ENCODE data around the gene BCHE.

Gene BCHE

GRCh38 chr3:165837058-165837525 is at the start of gene BCHE:
Gene BCHE, minus strand, starts transcription at chr3:165837423. Its CDS starts 6,390 bp downstream, at chr3:165831033.
- DNase-seq (ENCODE audit: low read depth), result no peak

DNA sequence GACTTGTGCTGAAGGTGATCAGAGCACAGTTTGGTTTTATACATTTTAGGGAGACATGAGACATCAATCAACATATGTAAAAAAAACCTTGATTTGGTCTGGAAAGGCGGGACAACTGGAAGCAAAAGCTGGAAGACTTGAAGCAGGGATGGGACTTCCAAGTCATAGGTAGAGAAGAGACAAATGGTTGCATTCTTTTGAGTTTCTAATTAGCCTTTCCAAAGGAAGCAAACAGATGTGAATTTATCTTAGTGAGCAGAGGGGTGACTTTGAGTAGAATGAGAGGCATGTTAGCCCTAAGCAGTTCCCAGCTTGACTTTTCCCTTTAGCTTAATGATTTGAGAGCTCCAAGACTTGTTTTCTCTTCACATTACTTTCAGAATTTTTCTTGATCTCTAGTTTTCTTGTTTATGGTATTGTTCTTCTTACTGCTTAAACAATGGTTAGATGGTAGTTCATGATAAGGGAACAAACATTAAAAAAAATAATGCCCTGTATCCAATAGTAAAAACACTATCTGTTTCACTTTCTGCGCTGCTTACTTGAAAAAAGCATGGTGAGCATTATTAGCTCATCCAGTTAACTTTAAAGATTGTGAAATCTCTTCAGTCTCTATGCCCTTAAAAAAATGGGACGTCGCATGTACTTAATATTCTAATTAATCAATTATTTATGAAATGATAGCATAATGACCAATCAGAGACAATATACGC is 48.5 kb upstream of the BCHE start:
- no peak for DNase-seq (ENCODE audit: low read depth)

DNA sequence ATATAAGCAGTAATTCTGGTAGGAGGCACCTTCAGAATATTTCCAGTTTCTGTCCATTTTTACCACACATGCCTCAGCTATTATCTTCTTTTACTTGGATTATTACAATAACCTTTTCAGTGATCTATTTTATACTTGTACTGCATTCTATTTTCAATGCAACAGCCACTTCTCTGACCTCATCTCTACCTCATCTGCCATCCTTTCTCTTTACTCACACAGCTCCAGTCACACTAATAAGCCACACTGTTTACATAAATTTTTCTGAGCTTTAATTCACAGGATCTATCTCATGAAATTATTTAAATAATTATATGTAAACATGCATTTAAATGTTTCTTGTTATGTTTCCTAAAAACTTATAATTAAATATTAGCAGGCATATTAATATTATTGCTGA is 47.3 kb upstream of the BCHE start:
- DNase-seq (ENCODE audit: low read depth), result no peak

GRCh38 chr3:165883863-165884478 is 46.7 kb upstream of the BCHE start:
- DNase-seq (ENCODE audit: low read depth), result no peak

GRCh38 chr3:165883117-165883516 is 45.9 kb upstream of the BCHE start:
- DNase-seq (ENCODE audit: low read depth), result no peak

- DNase-seq (ENCODE audit: low read depth), result no peak
These were observed 38.4 kb upstream of the BCHE start for GRCh38 chr3:165875644-165876043.

GRCh38 chr3:165874663-165875489 is 37.7 kb upstream of the BCHE start:
- DNase-seq (ENCODE audit: low read depth), result no peak

GRCh38 chr3:165868088-165868487 is 30.9 kb upstream of the BCHE start:
- DNase-seq (ENCODE audit: low read depth), result no peak

GRCh38 chr3:165859061-165859460 is 21.8 kb upstream of the BCHE start:
- DNase-seq (ENCODE audit: low read depth), result no peak

DNA sequence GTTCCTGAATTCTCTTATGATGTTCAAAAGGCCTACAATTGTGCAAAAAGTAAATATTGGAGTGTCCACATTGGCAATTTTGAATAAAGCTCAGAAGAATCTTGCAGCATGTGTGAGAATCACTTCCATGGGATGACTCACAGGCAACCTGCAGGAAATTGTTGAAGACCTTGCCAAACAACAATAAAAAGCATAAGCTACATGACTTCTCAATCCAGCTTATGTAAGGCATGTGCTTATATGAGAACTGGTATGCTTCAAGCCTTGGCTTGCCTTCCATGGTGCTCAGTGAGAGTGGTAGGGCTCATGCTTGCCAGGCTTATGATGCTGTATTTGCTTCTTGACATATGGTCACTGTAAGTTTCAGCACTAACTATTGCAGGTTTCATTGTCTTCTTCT is 18.4 kb upstream of the BCHE start:
- no peak for DNase-seq (ENCODE audit: low read depth)

GRCh38 chr3:165854696-165855095 is 17.5 kb upstream of the BCHE start:
- no peak for DNase-seq (ENCODE audit: low read depth)

GRCh38 chr3:165852711-165853110 is 15.5 kb upstream of the BCHE start:
- no peak for DNase-seq (ENCODE audit: low read depth)

- DNase-seq (ENCODE audit: low read depth), result no peak
These were observed 15.0 kb upstream of the BCHE start for GRCh38 chr3:165852191-165852590.

DNA sequence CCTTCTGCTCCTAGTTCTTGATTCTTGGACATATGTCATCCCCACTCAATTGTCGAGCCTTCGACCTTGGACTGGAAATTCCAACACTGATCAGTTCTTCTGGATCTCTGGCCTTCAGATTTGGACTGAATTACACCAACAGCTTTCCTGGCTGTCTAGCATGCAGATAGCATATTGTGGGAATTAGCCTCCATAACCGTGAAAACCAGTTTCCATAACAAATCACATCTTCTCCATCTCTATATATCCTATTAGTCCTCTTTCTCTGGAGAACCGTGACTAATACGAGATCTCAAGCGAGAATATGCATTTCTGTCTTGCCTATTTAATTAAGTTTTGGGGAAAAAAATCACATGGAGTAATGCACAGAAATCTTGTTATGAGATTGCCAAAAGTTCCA is 8.8 kb upstream of the BCHE start:
- no peak for DNase-seq (ENCODE audit: low read depth)

DNA sequence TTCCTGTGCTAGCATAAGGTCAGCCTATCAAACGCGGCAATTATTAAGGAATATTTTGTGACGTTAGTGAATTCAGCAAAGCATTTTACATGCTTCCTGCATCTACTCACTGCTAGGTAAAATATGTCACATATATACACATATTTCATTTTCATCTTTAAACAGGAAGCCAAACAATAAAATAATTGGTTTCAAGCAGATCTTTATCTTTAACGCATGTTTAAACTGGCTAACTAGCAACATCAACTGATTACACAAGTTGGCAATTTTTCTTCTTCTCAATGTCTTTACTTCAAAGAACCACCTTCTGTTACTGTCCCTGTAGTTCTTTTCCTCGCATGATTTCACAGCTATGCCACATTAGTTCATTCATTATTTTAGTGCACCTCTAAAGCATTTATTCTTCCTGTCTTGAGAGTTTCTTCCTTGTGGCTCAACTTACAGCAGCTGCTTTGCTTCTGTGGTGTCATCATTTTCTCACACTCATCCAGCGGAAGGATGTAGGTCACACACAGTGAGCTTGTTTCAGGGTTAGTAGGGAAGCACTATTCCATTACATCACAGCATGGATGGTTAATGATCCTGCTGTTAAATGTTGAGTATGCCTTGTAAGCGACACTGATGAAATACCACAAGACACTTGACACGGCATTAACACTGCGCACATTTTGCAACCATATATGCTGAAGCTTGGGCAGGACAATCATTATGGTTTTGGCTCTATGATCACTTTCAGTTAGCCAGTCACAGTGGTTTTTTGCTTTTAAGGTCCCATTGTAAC is 2.3 kb upstream of the BCHE start:
- DNase-seq (ENCODE audit: low read depth), result no peak

DNA sequence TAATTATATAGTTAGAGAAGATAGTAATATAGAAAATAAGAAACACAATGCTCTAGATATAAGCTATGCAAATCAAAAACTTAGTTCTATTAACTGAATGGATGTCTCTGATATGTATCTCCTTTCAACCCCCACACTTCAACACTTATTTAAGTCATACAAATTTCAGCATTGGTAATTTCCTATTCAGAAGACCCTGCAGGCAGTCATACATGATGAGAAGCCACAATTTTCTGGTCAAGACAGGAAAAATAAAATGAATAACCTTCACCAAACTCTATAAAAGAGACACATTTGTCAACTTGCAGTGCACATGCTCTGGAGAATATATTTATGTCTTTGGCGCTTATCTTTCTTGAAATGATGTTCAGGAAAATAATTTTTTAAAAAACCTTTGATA is 578 bp upstream of the BCHE start:
- no peak for DNase-seq (ENCODE audit: low read depth)

DNA sequence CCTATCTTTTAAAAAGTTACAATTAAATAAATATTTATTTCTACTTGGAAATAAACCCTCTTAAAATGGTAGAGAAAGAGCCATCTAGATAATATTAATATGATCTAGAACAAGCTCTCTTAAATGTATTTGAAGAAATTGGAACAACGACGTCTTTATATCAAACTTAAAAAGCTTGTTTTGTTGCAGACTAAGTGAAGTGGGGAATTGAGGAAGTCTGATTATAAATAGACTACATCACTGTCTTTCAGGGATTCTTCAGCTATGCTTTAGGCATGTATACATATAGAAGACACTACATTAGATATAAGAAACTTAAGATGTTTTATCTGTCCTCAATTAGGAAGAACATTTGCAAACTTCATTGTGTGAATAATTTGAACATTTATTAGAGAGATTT is 1.8 kb downstream of the BCHE start:
- no peak for DNase-seq (ENCODE audit: low read depth)

GRCh38 chr3:165830746-165831145 is 6.5 kb downstream of the BCHE start:
- DNase-seq (ENCODE audit: low read depth), result no peak

GRCh38 chr3:165827883-165828282 is 9.3 kb downstream of the BCHE start:
- no peak for DNase-seq (ENCODE audit: low read depth)

GRCh38 chr3:165827233-165827632 is 10.0 kb downstream of the BCHE start:
- DNase-seq (ENCODE audit: low read depth), result no peak

DNA sequence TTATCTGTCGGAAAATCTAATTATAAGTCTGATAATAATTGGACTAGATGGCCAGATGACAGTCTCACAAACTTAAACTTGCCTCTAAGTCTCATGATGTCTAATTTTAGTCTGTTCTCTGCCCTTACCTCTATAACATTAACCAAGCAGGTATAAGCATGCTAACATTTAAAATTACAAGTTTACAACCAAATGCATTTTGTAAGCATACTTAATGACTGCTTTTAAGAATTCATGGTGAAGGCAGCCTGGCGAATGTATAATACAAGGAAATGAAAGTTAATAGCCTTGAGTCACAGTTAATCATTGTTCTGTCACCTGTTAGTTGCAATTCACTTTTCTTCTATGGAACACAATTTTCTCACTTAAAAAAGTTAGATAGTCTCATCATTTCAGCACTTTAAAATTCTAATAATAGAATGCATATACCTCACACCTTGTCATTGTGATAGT is 16.5 kb downstream of the BCHE start:
- DNase-seq (ENCODE audit: low read depth), result no peak

DNA sequence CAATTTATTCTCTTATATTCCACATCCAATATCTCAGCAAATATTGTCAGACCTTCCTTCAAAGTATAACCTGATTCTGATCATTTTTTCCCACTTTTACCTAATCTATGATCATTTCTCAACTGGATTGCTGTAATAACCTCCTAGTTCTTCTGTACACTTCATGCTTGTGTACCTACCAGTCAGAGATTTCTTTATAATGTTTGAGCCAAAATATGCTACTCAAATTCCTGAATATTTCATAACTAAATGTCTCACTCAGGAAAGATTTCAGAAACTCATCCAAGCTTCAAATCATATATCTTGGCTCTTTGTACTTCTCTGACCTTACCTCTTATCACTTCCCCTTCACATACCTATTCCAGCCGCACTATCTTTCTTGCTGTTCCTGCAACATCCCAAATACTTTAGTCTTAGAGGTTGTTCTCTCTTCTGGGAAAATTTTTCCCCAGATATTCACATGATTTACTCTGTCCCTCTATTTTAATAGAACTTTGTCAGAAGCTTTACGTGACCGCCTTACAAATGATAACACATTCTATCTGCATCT is 20.0 kb downstream of the BCHE start:
- no peak for DNase-seq (ENCODE audit: low read depth)
